Activated naive CD8-positive, alpha-beta T cell treated with anti-CD3 and anti-CD28 coated beads, Interleukin-2, amount 10 ng/mL, durations not matched to agents 7 days and 5 days (primary cell): ENCODE measurements around the gene SORCS2. TPM values are rescaled to one million over a fixed set of nuclear protein-coding genes. Genes with fewer than 3 reads are reported as not detected.

ENCODE experiments used
- ATAC-seq: fragments of 150-1000 bp; cut with Tn5 transposase; one replicate; pipeline ENCODE4 v1.10.0; 2021; ENCODE audit warnings: low read depth, moderate library complexity
- POLR2A ChIA-PET: fragments of 350-600 bp; sonication (Branson Sonifier 250); formaldehyde crosslinking; loops from one replicate; lab custom pipeline; 2021; ENCODE audit warnings: antibody characterized with exemption; lab: Charles Lee
- DNase-seq: peaks from one replicate; pipeline ENCODE4 v3.0.0; 2021
- H3K27ac Mint-ChIP-seq: one replicate; pipeline ENCODE4 v1.8.0; 2022; ENCODE audit warnings: mild to moderate bottlenecking, mixed read lengths
- H3K27me3 Mint-ChIP-seq: one replicate; pipeline ENCODE4 v1.8.0; 2022; ENCODE audit warnings: mild to moderate bottlenecking, moderate library complexity, mixed read lengths
- H3K36me3 Mint-ChIP-seq: one replicate; pipeline ENCODE4 v1.8.0; 2021; ENCODE audit warnings: mild to moderate bottlenecking, mixed read lengths
- H3K4me1 Mint-ChIP-seq: one replicate; pipeline ENCODE4 v1.8.0; 2021; ENCODE audit warnings: mixed read lengths
- H3K4me3 Mint-ChIP-seq: one replicate; pipeline ENCODE4 v1.8.0; 2022; ENCODE audit warnings: mild to moderate bottlenecking, moderate library complexity, mixed read lengths
- H3K9me3 Mint-ChIP-seq: one replicate; pipeline ENCODE4 v1.8.0; 2021; ENCODE audit warnings: mixed read lengths
- total RNA-seq, 2 experiments: library from RNA; stranded (reverse); gene quantifications; one replicate each; pipeline ENCODE4 v1.2.3, GENCODE V29; 2021

Gene SORCS2
- total RNA-seq, 2 experiments from 2014 or later: not detected

GRCh38 chr4:7427831-7428260 lies 235.5 kb downstream of the SORCS2 start:
- Mint-ChIP-seq H3K27me3 (no peaks in the 10 kb centered on the region), H3K4me1 (no peaks in the 10 kb centered on the region), H3K27ac (no peak overlapping the region), H3K4me3 (no peak overlapping the region), H3K9me3 (no peaks in the 10 kb centered on the region), H3K36me3 (no peaks in the 10 kb centered on the region)
- no peak for ATAC-seq
- POLR2A ChIA-PET: no interaction called here
- DNase-seq: peak; percentile 21

GRCh38 chr4:7428261-7429068 lies 236.1 kb downstream of the SORCS2 start:
- H3K9me3 Mint-ChIP-seq: no peaks in the 10 kb centered on the region
- no peak overlapping the region for H3K27ac Mint-ChIP-seq
- peak; percentile 9 for DNase-seq
- POLR2A ChIA-PET: no interaction called here
- H3K4me1 Mint-ChIP-seq: no peaks in the 10 kb centered on the region
- no peak for ATAC-seq
- H3K27me3 Mint-ChIP-seq: no peaks in the 10 kb centered on the region
- no peaks in the 10 kb centered on the region for H3K36me3 Mint-ChIP-seq
- no peak overlapping the region for H3K4me3 Mint-ChIP-seq

GRCh38 chr4:7429069-7429416 lies 236.7 kb downstream of the SORCS2 start:
- no peak overlapping the region for H3K4me3 Mint-ChIP-seq
- ATAC-seq (no peak), DNase-seq (peak; percentile 12)
- H3K27me3 Mint-ChIP-seq: no peaks in the 10 kb centered on the region
- no peaks in the 10 kb centered on the region for H3K36me3 Mint-ChIP-seq
- no peak overlapping the region for H3K27ac Mint-ChIP-seq
- H3K9me3 Mint-ChIP-seq: no peaks in the 10 kb centered on the region
- POLR2A ChIA-PET: no interaction called here
- H3K4me1 Mint-ChIP-seq: no peaks in the 10 kb centered on the region

GRCh38 chr4:7429601-7430078 lies 237.3 kb downstream of the SORCS2 start:
- Mint-ChIP-seq H3K27ac (no peak overlapping the region), H3K36me3 (no peaks in the 10 kb centered on the region), H3K4me3 (no peak overlapping the region), H3K9me3 (no peaks in the 10 kb centered on the region), H3K4me1 (no peaks in the 10 kb centered on the region), H3K27me3 (no peaks in the 10 kb centered on the region)
- POLR2A ChIA-PET: no interaction called here
- ATAC-seq (no peak), DNase-seq (peak; percentile 16)

GRCh38 chr4:7430368-7430964 lies 238.1 kb downstream of the SORCS2 start:
- no peak overlapping the region for H3K27ac Mint-ChIP-seq
- POLR2A ChIA-PET: no interaction called here
- H3K36me3 Mint-ChIP-seq: no peaks in the 10 kb centered on the region
- no peaks in the 10 kb centered on the region for H3K4me1 Mint-ChIP-seq
- H3K27me3 Mint-ChIP-seq: no peaks in the 10 kb centered on the region
- ATAC-seq: no peak
- no peak for DNase-seq
- no peaks in the 10 kb centered on the region for H3K9me3 Mint-ChIP-seq
- no peak overlapping the region for H3K4me3 Mint-ChIP-seq

- peak; percentile 20 for DNase-seq
- H3K27ac Mint-ChIP-seq: no peak overlapping the region
- no peak overlapping the region for H3K4me3 Mint-ChIP-seq
- no peaks in the 10 kb centered on the region for H3K36me3 Mint-ChIP-seq
- POLR2A ChIA-PET: interaction anchor here (0.6 kb wide), 1 partner anchor 783 kb away, joined by 3 read pairs; no protein-coding TSS in a partner anchor
- H3K27me3 Mint-ChIP-seq: no peaks in the 10 kb centered on the region
- no peaks in the 10 kb centered on the region for H3K4me1 Mint-ChIP-seq
- H3K9me3 Mint-ChIP-seq: no peaks in the 10 kb centered on the region
- no peak for ATAC-seq
Observed at GRCh38 chr4:7430965-7431695, 238.8 kb downstream of the SORCS2 start.

GRCh38 chr4:7431696-7432530 lies 239.6 kb downstream of the SORCS2 start:
- no peak for DNase-seq
- ATAC-seq: no peak
- H3K9me3 Mint-ChIP-seq: no peaks in the 10 kb centered on the region
- H3K27ac Mint-ChIP-seq: no peak overlapping the region
- no peaks in the 10 kb centered on the region for H3K27me3 Mint-ChIP-seq
- H3K4me1 Mint-ChIP-seq: no peaks in the 10 kb centered on the region
- POLR2A ChIA-PET: interaction anchor here (0.6 kb wide), 1 partner anchor 782 kb away, joined by 3 read pairs; no protein-coding TSS in a partner anchor
- H3K4me3 Mint-ChIP-seq: no peak overlapping the region
- H3K36me3 Mint-ChIP-seq: no peaks in the 10 kb centered on the region

- POLR2A ChIA-PET: no interaction called here
- Mint-ChIP-seq H3K36me3 (no peaks in the 10 kb centered on the region), H3K27ac (no peak overlapping the region), H3K4me3 (no peak overlapping the region), H3K9me3 (no peaks in the 10 kb centered on the region), H3K4me1 (no peaks in the 10 kb centered on the region), H3K27me3 (no peaks in the 10 kb centered on the region)
- no peak for ATAC-seq
- no peak for DNase-seq
Observed at GRCh38 chr4:7432531-7433375, 240.4 kb downstream of the SORCS2 start.

- Mint-ChIP-seq H3K36me3 (no peaks in the 10 kb centered on the region), H3K27me3 (no peaks in the 10 kb centered on the region), H3K4me1 (no peaks in the 10 kb centered on the region), H3K4me3 (no peak overlapping the region), H3K9me3 (no peaks in the 10 kb centered on the region), H3K27ac (no peak overlapping the region)
- POLR2A ChIA-PET: no interaction called here
- DNase-seq (no peak), ATAC-seq (no peak)
Observed at GRCh38 chr4:7433376-7434140, 241.2 kb downstream of the SORCS2 start.

GRCh38 chr4:7434141-7434765 lies 241.9 kb downstream of the SORCS2 start:
- POLR2A ChIA-PET: no interaction called here
- Mint-ChIP-seq H3K4me3 (no peak overlapping the region), H3K27me3 (no peaks in the 10 kb centered on the region), H3K27ac (no peak overlapping the region), H3K36me3 (no peaks in the 10 kb centered on the region), H3K9me3 (no peaks in the 10 kb centered on the region), H3K4me1 (no peaks in the 10 kb centered on the region)
- ATAC-seq (no peak), DNase-seq (no peak)

- Mint-ChIP-seq H3K27ac (no peak within 1 kb of the TSS), H3K27me3 (no peaks in the 10 kb centered on the region), H3K4me3 (no peak within 1 kb of the TSS), H3K36me3 (no peaks in the 10 kb centered on the region), H3K4me1 (no peaks in the 10 kb centered on the region), H3K9me3 (no peaks in the 10 kb centered on the region)
- ATAC-seq: no peak
- POLR2A ChIA-PET: no interaction called here
- DNase-seq: no peak
Observed at GRCh38 chr4:7434766-7435150, 242.4 kb downstream of the SORCS2 start, which contains the start of gene PSAPL1. Gene PSAPL1, minus strand, starts transcription at chr4:7434930. Its CDS starts 51 bp downstream, at chr4:7434879.
